DND-41 (cell line): ENCODE measurements around the gene FLNA.
"Not testable (repeated sequence)": the region's sequence is repeated elsewhere in the genome, so short reads cannot be mapped to it uniquely, and the experiment has no call there.

ENCODE experiments used
- CTCF ChIP-seq: IDR thresholded peaks from 2 replicates; pipeline ENCODE4 v1.5.1; 2012; ENCODE audit warnings: borderline replicate concordance, low read length, moderate library complexity, mild to moderate bottlenecking; ENCODE audit not compliant: poor library complexity, severe bottlenecking; ENCODE audit errors: extremely low read depth
- EZH2 ChIP-seq: IDR thresholded peaks from 3 replicates; pipeline ENCODE4 v1.6.1; 2012; ENCODE audit warnings: borderline replicate concordance, low read depth, mild to moderate bottlenecking, moderate library complexity, low read length, inconsistent platforms; ENCODE audit not compliant: severe bottlenecking

GRCh38 chrX:154400369-154400817 is 26.0 kb upstream of the FLNA start:
- not testable (repeated sequence) for TF ChIP-seq CTCF, EZH2
